Fibroblast of lung (primary cell): Measurements from ENCODE around the gene MAT2A.

Source experiments
- EZH2 ChIP-seq: IDR thresholded peaks from 2 replicates; pipeline ENCODE4 v1.5.1; 2012; ENCODE audit warnings: low read length, control low read depth, mild to moderate bottlenecking; ENCODE audit errors: missing control alignments
- TF ChIP-seq, protein P1 (sequence below), 2 donors: IDR thresholded peaks in 1 of 2; conservative IDR thresholded peaks in 1 of 2; 1 replicate in 1 of 2; 2 replicates in 1 of 2; pipeline ENCODE4 v1.5.1; 2011 to 2012; ENCODE audit warnings: low read length in 2 of 2, control low read depth in 1 of 2, inconsistent platforms in 1 of 2, low read depth in 1 of 2, mild to moderate bottlenecking in 1 of 2

- TF ChIP-seq, protein P1, sequence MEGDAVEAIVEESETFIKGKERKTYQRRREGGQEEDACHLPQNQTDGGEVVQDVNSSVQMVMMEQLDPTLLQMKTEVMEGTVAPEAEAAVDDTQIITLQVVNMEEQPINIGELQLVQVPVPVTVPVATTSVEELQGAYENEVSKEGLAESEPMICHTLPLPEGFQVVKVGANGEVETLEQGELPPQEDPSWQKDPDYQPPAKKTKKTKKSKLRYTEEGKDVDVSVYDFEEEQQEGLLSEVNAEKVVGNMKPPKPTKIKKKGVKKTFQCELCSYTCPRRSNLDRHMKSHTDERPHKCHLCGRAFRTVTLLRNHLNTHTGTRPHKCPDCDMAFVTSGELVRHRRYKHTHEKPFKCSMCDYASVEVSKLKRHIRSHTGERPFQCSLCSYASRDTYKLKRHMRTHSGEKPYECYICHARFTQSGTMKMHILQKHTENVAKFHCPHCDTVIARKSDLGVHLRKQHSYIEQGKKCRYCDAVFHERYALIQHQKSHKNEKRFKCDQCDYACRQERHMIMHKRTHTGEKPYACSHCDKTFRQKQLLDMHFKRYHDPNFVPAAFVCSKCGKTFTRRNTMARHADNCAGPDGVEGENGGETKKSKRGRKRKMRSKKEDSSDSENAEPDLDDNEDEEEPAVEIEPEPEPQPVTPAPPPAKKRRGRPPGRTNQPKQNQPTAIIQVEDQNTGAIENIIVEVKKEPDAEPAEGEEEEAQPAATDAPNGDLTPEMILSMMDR (conservative IDR thresholded peaks at IDR 0.05 in 1 of 2, IDR thresholded peaks at IDR 0.05 in 1 of 2; ENCODE audit: low read depth in 1 of 2, low read length in 2 of 2) = no peak
- no peak for TF ChIP-seq EZH2
These were observed 34.9 kb upstream of the MAT2A start for GRCh38 chr2:85503851-85504777.
